Sigmoid colon (tissue), 4 donors: ENCODE measurements around the gene BCOR.

Experiments used
- EP300 ChIP-seq, 4 donors: sonication (generic); formaldehyde crosslinking; IDR thresholded peaks; one replicate each; pipeline ENCODE4 v1.6.1; 2017; ENCODE audit warnings: antibody characterized with exemption in 4 of 4
- POLR2A ChIP-seq, 2 donors: fragments of 450-650 bp; IDR thresholded peaks; one replicate each; pipeline ENCODE4 v1.6.1; 2016; ENCODE audit warnings: antibody characterized with exemption in 2 of 2, mild to moderate bottlenecking in 2 of 2, moderate library complexity in 2 of 2
- TF ChIP-seq, protein P1 (sequence below), 4 experiments: fragments of 450-650 bp in 3 of 4; fragments of 200-600 bp in 1 of 4; IDR thresholded peaks; one replicate each; pipeline ENCODE4 v1.5.1; 2016 to 2019; ENCODE audit warnings: antibody characterized with exemption in 4 of 4, mild to moderate bottlenecking in 3 of 4, moderate library complexity in 2 of 4

DNA sequence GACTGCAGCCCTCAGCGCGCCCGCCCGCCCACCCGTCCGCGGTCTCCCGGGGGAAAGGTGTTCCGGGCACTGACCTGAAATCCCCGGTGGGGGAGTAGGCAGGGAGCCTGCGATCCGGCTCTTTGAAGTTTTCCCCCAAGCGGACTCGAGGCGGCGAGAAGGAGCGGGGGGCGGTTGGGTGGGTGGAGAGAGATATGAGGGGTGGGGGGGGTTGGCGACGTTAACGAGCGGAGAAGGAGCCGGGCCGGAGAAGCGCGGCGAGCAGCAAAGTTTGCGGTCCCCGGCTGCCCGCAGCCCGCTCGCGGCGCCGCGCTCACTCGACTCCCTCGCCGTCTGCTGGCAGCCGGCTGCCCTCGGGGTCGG is 636 bp downstream of the BCOR start:
- TF ChIP-seq, protein P1, sequence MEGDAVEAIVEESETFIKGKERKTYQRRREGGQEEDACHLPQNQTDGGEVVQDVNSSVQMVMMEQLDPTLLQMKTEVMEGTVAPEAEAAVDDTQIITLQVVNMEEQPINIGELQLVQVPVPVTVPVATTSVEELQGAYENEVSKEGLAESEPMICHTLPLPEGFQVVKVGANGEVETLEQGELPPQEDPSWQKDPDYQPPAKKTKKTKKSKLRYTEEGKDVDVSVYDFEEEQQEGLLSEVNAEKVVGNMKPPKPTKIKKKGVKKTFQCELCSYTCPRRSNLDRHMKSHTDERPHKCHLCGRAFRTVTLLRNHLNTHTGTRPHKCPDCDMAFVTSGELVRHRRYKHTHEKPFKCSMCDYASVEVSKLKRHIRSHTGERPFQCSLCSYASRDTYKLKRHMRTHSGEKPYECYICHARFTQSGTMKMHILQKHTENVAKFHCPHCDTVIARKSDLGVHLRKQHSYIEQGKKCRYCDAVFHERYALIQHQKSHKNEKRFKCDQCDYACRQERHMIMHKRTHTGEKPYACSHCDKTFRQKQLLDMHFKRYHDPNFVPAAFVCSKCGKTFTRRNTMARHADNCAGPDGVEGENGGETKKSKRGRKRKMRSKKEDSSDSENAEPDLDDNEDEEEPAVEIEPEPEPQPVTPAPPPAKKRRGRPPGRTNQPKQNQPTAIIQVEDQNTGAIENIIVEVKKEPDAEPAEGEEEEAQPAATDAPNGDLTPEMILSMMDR (IDR thresholded peaks at IDR 0.05), result no peak
- TF ChIP-seq EP300 (IDR thresholded peaks at IDR 0.05) (no peak), POLR2A (IDR thresholded peaks at IDR 0.05) (no peak)
